Measurements from ENCODE around the gene COL5A1.

GRCh38 chr9:134728021-134728795 lies 86.6 kb downstream of the COL5A1 start:
- TF ChIP-seq EZH2 (IDR thresholded peaks at IDR 0.05; ENCODE audit: insufficient read depth, poor library complexity, severe bottlenecking), result no peak
- no peak for TF ChIP-seq EZH2phosphoT487 (IDR thresholded peaks at IDR 0.05; ENCODE audit: insufficient read depth, low read depth)
